Activated CD4-positive, alpha-beta T cell treated with anti-CD3 and anti-CD28 coated beads, Interleukin-2, amount 50 U/mL, for 1 hour (primary cell): ENCODE data around the gene DTL.

Experiments used
- DNase-seq: peaks from one replicate; pipeline ENCODE4 v3.0.0-alpha.2; 2020

The DTL gene

DNA sequence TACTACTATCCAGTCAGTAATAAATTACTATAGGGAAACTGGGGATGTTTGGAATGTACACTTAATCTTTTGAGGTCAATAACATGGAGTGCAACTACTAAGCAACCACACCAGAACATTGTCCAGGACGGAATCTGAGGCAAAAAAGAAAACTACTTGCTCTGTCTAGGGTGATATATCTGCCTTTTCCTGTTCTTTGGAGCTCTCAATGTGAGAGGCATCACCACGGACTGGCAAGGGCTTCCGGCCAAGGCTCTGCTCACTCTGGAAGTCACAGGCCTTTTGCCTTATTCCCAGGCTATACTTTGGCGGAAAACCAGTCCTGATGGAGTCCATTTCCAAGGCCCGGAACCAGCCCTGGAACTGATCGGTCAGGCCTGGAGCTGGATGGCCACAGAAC is 94.2 kb downstream of the DTL start:
- no peak for DNase-seq

DNA sequence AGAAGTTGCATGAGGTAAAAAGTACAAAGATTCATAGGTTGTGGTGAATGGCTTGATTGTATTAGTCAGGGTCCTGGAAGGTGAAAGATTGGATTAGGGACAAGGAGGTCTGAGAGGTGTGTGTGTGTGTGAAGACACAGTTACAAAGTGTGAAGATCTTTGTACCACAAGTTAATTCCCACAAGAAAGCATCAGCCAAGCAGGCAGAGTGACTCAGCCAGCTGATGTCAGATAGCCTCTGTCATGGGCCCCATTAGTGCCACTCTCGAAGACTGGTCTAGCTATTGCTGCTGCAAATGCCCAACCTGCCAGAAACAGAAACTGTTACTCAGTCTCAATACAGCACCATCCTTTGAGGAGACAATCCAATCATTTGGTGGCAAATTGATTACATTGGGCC is 96.5 kb downstream of the DTL start:
- DNase-seq, result no peak

GRCh38 chr1:212133319-212133718 is 97.8 kb downstream of the DTL start:
- no peak for DNase-seq

DNA sequence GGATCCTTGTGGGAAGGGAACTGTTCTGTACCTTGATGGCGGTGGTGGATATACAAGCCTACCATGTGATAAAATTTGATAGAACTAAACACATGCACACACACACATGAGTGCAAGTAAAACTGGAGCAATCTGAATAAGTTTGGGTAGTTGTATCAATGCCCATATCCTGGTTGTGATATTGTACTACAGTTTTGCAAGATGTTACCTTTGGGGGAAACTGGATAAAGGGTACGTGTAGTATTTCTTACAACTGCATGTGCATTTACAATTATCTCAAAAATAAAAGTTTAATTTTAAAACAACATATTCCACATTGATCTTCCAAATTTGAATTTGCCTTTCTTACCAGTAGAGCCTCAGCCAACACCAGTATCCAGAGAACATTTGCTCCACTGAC is 99.6 kb downstream of the DTL start:
- DNase-seq, result no peak

DNA sequence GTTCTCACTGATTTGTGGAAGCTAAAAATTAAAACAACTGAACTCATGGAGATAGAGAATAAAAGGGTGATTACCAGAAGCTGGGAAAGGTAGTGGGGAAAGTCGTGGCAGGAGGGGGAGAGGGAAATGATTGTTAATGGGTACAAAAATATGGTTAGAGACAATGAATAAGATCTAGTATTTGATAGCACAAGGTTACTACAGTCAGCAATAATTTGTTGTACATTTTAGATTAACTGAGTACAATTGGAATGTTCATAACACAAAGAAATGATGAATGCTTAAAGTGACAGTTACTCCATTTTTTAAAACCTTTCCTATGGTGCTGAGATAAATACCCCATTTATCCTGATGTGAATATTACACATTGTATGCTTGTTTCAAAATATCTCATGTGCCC is 102.3 kb downstream of the DTL start:
- DNase-seq, result no peak

GRCh38 chr1:212138457-212138856 is 102.9 kb downstream of the DTL start:
- DNase-seq, result no peak

GRCh38 chr1:212139526-212140135 is 104.1 kb downstream of the DTL start:
- no peak for DNase-seq

DNA sequence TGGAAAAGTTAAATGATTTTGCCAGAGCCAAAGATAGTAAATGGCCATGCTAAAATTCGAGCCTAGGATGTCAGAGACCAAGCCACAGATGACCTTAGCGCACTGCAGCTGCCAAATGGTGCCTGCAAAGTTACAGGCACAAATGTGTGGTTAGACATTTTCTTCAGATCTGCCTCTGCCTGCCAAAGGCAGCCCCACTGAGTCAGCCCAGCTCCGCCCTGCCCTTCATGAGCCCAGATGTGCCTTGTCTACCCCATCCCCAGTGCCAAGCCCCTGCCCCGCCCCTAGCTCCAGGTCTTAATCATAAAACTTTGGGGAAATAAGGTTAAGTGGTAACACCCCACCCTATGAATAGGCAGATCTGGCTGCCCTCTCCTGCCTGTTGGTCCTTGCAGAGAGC is 105.9 kb downstream of the DTL start:
- DNase-seq, result no peak

- DNase-seq, result no peak
Measured at GRCh38 chr1:212142883-212143530, 107.5 kb downstream of the DTL start.

DNA sequence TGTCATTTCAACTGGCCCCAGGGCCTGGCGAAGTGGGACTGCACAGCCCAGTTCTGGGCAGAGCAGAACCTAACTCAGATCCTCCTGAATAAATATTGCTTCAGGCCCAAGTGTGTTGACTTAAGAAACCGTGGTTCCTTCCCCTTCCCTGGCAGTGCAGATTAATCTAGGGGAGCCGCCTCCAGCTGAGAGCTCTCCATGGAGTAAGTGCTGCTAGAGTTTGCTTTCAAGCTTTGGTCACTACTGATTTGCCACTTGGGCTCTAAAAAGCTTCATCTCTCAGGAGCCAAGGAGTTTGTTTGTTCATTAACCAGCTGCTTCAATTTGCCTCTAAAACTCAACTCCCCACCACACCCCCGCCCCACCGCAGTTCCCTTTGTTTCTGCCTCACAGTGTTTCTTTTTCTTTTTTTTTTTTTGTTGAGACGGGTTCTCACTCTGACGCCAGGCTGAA is 112.1 kb downstream of the DTL start:
- no peak for DNase-seq

DNA sequence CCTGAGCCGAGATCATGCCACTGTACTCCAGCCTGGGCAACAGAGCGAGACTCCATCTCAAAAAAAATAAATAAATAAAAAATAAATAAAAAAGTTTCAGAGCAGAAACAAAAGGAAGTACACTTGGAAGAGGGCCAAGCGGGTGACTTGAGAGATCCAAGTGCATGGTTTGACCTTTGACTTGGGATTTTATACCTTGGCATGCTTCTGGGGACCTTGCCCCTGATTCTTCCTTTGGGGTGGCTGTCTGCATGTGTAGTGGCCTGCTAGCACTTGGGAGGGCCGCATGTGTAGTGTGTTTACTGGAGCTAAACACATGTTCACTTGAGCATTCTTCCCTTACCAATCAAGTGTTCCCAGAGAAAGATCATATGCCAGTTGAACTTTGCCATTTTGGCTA is 114.0 kb downstream of the DTL start:
- DNase-seq, result no peak

- DNase-seq, result no peak
Measured at GRCh38 chr1:212152308-212152693, 116.8 kb downstream of the DTL start.

DNA sequence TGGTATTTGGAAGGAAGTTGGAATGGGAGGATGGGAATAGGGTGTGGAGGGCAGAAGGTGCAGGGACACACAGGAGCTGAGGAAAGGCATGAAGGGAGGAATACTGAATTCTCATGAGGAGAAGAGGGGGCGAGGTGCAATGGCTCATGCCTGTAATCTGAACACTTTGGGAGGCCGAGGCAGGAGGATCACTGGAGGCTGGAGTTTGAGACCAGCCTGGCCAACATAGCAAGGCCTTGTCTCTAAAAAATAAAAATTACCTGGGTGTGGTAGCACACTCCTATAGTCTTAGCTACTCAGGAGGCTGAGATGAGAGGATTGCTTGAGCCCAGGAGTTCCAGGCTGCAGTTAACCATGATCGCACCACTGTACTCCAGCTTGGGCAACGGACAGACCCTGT is 117.3 kb downstream of the DTL start:
- no peak for DNase-seq

GRCh38 chr1:212153635-212154034 is 118.1 kb downstream of the DTL start:
- no peak for DNase-seq
